CD8-positive, alpha-beta memory T cell (primary cell): ENCODE results near the gene LRIT2. TPM values are rescaled to one million over a fixed set of nuclear protein-coding genes. Genes with fewer than 3 reads are reported as not detected.
"Not testable (repeated sequence)": the region's sequence is repeated elsewhere in the genome, so short reads cannot be mapped to it uniquely, and the experiment has no call there.

Experiments
- CTCF ChIA-PET: fragments of 350-600 bp; sonication (Branson Sonifier 250); formaldehyde crosslinking; loops from one replicate; lab custom pipeline; 2021; ENCODE audit warnings: antibody characterized with exemption; lab: Charles Lee
- POLR2A ChIA-PET: fragments of 350-600 bp; sonication (Branson Sonifier 250); formaldehyde crosslinking; loops from one replicate; lab custom pipeline; 2021; ENCODE audit warnings: antibody characterized with exemption; lab: Charles Lee
- DNase-seq, 5 donors: peaks; one replicate each; pipeline versions ENCODE4 v3.0.0 to v3.0.0-alpha.2; 2020 to 2022; ENCODE audit warnings: mixed read lengths in 1 of 5
- H3K27ac ChIP-seq: one replicate; pipeline ENCODE4 v1.7.0; 2013; ENCODE audit warnings: low read depth, mild to moderate bottlenecking, low read length, moderate library complexity
- H3K27me3 ChIP-seq: 2 replicates; pipeline ENCODE4 v1.7.0; 2013; ENCODE audit warnings: low read length, mild to moderate bottlenecking; ENCODE audit not compliant: insufficient read depth, poor library complexity, severe bottlenecking
- H3K36me3 ChIP-seq: 2 replicates; pipeline ENCODE4 v1.7.0; 2013; ENCODE audit warnings: mild to moderate bottlenecking, low read length, moderate library complexity; ENCODE audit not compliant: insufficient read depth
- H3K4me1 ChIP-seq: 2 replicates; pipeline ENCODE4 v1.7.0; 2013; ENCODE audit warnings: mild to moderate bottlenecking, low read length, moderate library complexity; ENCODE audit not compliant: insufficient read depth
- H3K4me3 ChIP-seq: 2 replicates; pipeline ENCODE4 v1.7.0; 2013; ENCODE audit warnings: mild to moderate bottlenecking, low read length
- H3K9me3 ChIP-seq: 2 replicates; pipeline ENCODE4 v1.7.0; 2013; ENCODE audit warnings: mild to moderate bottlenecking, low read length
- H3K27ac Mint-ChIP-seq, 8 donors: one replicate each; pipeline ENCODE4 v1.8.0; 2020 to 2021; ENCODE audit warnings: mixed read lengths in 8 of 8, mild to moderate bottlenecking in 6 of 8, inconsistent platforms in 3 of 8, moderate library complexity in 3 of 8
- H3K27me3 Mint-ChIP-seq, 2 donors: one replicate each; pipeline ENCODE4 v1.8.0; 2020 to 2021; ENCODE audit warnings: mixed read lengths in 2 of 2, mild to moderate bottlenecking in 1 of 2, moderate library complexity in 1 of 2
- H3K36me3 Mint-ChIP-seq, 3 donors: one replicate each; pipeline ENCODE4 v1.8.0; 2020 to 2021; ENCODE audit warnings: mixed read lengths in 3 of 3, inconsistent platforms in 1 of 3, mild to moderate bottlenecking in 1 of 3
- H3K4me1 Mint-ChIP-seq, 3 donors: one replicate each; pipeline ENCODE4 v1.8.0; 2020 to 2021; ENCODE audit warnings: mixed read lengths in 3 of 3, inconsistent platforms in 1 of 3, mild to moderate bottlenecking in 1 of 3
- H3K4me3 Mint-ChIP-seq, 7 donors: one replicate each; pipeline ENCODE4 v1.8.0; 2020 to 2021; ENCODE audit warnings: mixed read lengths in 7 of 7, mild to moderate bottlenecking in 6 of 7, moderate library complexity in 4 of 7, inconsistent platforms in 2 of 7
- H3K9me3 Mint-ChIP-seq, 5 donors: one replicate each; pipeline ENCODE4 v1.8.0; 2020 to 2022; ENCODE audit warnings: mixed read lengths in 5 of 5, mild to moderate bottlenecking in 3 of 5, moderate library complexity in 2 of 5, inconsistent platforms in 1 of 5
- polyA plus RNA-seq: library from polyadenylated mRNA; unstranded; fragments of 300-500 nt; fragmentation: Illumina TruSeq; gene quantifications from one replicate; pipeline ENCODE4 v1.2.3, GENCODE V29; 2021
- total RNA-seq, 2 experiments: library from RNA; stranded (reverse); gene quantifications; one replicate each; pipeline ENCODE4 v1.2.3, GENCODE V29; 2021

The LRIT2 gene
- total and polyA plus RNA-seq, 3 experiments from 2014 or later: not detected

DNA sequence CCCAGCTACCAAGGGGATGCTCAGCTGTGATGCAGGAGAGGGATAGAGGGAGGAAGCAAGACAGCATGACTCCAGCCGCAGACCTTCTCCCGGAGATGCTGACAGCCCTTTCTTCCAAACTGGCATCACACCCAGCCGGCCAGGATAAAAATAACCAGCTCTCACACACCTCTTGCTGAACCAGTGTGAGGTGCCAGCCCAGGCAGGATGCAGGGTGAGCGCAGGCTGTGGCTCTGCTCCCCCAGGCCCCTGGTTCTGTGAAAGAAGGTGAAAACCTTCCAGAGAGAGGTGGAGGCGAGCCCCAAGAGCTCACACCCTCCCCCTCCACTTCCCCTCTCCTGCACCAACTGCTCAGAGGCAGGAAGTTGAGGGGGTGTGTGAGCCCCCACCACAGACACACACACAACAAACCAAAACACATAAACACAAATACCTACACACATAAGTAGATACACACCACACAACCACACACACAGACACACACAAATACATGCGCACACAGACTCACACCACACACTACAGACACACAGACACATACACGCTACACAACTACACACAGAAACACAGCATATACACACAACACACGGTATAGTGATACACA is 47.7 kb downstream of the LRIT2 start:
- CTCF ChIA-PET: interaction anchor here (0.8 to 2.4 kb wide), 10 partner anchors 14 to 173 kb away, joined by 3 to 11 read pairs (median 4); no protein-coding TSS in a partner anchor
- Histone ChIP-seq H3K36me3 (no peaks in the 10 kb centered on the region), H3K4me3 (no peak overlapping the region), H3K4me1 (peaks cover 29% of the 10 kb centered on the region), H3K9me3 (no peaks in the 10 kb centered on the region), H3K27ac (peak overlapping the region; percentile 5), H3K27me3 (no peaks in the 10 kb centered on the region)
- POLR2A ChIA-PET: interaction anchor here (0.8 to 1.9 kb wide), 5 partner anchors 17 to 39 kb away, joined by 3 to 8 read pairs (median 5); partner anchors contain the start of genes CDHR1 and GHITM
- peak; percentile 53 to 84 (median 59) for DNase-seq
- Mint-ChIP-seq H3K9me3 (no peaks in the 10 kb centered on the region), H3K4me1 (peaks cover 3 to 14% (median 13%) of the 10 kb centered on the region in 3 donors), H3K4me3 (no peak overlapping the region), H3K27me3 (no peaks in the 10 kb centered on the region), H3K36me3 (no peaks in the 10 kb centered on the region), H3K27ac (no peak overlapping the region)

GRCh38 chr10:84176836-84177474 is 48.4 kb downstream of the LRIT2 start:
- Mint-ChIP-seq H3K27ac (peak overlapping the region in 6 of 8 donors; percentile 89 to 96 (median 94)), H3K36me3 (no peaks in the 10 kb centered on the region), H3K4me1 (peaks cover 3 to 14% (median 13%) of the 10 kb centered on the region in 3 donors), H3K27me3 (no peaks in the 10 kb centered on the region), H3K4me3 (peak overlapping the region in 5 of 7 donors; percentile 2 to 75 (median 59)), H3K9me3 (no peaks in the 10 kb centered on the region)
- Histone ChIP-seq H3K4me1 (peaks cover 29% of the 10 kb centered on the region), H3K4me3 (no peak overlapping the region), H3K9me3 (no peaks in the 10 kb centered on the region), H3K27me3 (no peaks in the 10 kb centered on the region), H3K36me3 (no peaks in the 10 kb centered on the region), H3K27ac (peak overlapping the region; percentile 5)
- no peak for DNase-seq
- ChIA-PET CTCF (interaction anchor here (0.8 to 2.4 kb wide), 9 partner anchors 13 to 173 kb away, joined by 3 to 11 read pairs (median 4); no protein-coding TSS in a partner anchor), POLR2A (interaction anchor here (0.8 to 1.9 kb wide), 5 partner anchors 17 to 38 kb away, joined by 3 to 8 read pairs (median 5); partner anchors contain the start of genes CDHR1 and GHITM)

- POLR2A ChIA-PET: interaction anchor here (1.9 kb wide), 1 partner anchor 18 kb away, joined by 8 read pairs; the partner anchor contains the start of gene CDHR1
- Mint-ChIP-seq H3K36me3 (no peaks in the 10 kb centered on the region), H3K27ac (peak overlapping the region in 6 of 8 donors; percentile 89 to 96 (median 94))
Observed at GRCh38 chr10:84176351-84176750, 49.0 kb downstream of the LRIT2 start.

GRCh38 chr10:84175436-84175835 is 49.9 kb downstream of the LRIT2 start:
- H3K4me1 Mint-ChIP-seq: peaks cover 3 to 14% (median 13%) of the 10 kb centered on the region in 3 donors
- no peaks in the 10 kb centered on the region for H3K9me3 Mint-ChIP-seq
- ChIA-PET CTCF (no interaction called here), POLR2A (no interaction called here)
- H3K27me3 Mint-ChIP-seq: no peaks in the 10 kb centered on the region
- H3K27ac Mint-ChIP-seq: peak overlapping the region in 4 of 8 donors; percentile 27 to 80 (median 46)
- no peaks in the 10 kb centered on the region for H3K36me3 Mint-ChIP-seq
- H3K4me3 Mint-ChIP-seq: no peak overlapping the region
- H3K9me3 ChIP-seq: no peaks in the 10 kb centered on the region
- H3K4me1 ChIP-seq: peaks cover 29% of the 10 kb centered on the region
- no peak for DNase-seq
- no peak overlapping the region for H3K4me3 ChIP-seq
- no peaks in the 10 kb centered on the region for H3K27me3 ChIP-seq
- H3K27ac ChIP-seq: no peak overlapping the region
- no peaks in the 10 kb centered on the region for H3K36me3 ChIP-seq

More at GRCh38 chr10:84176351-84176750, 49.0 kb downstream of the LRIT2 start:
- CTCF ChIA-PET: interaction anchor here (1.5 to 2.4 kb wide), 4 partner anchors 19 to 38 kb away, joined by 6 to 11 read pairs (median 8); no protein-coding TSS in a partner anchor
- H3K27me3 ChIP-seq: no peaks in the 10 kb centered on the region
- peak overlapping the region in 4 of 7 donors; percentile 2 to 75 (median 66) for H3K4me3 Mint-ChIP-seq
- H3K27me3 Mint-ChIP-seq: no peaks in the 10 kb centered on the region
- DNase-seq: no peak
- H3K9me3 ChIP-seq: no peaks in the 10 kb centered on the region
- H3K27ac ChIP-seq: peak overlapping the region; percentile 5
- peaks cover 29% of the 10 kb centered on the region for H3K4me1 ChIP-seq
- H3K36me3 ChIP-seq: no peaks in the 10 kb centered on the region
- H3K4me3 ChIP-seq: no peak overlapping the region
- H3K4me1 Mint-ChIP-seq: peaks cover 3 to 14% (median 13%) of the 10 kb centered on the region in 3 donors
- no peaks in the 10 kb centered on the region for H3K9me3 Mint-ChIP-seq

GRCh38 chr10:84173501-84173929 is 51.8 kb downstream of the LRIT2 start, which contains the start of gene GPR15LG:
TSS of gene GPR15LG (plus strand) at chr10:84173801. CDS start at chr10:84173852, 51 bp downstream.
- Histone ChIP-seq H3K4me1 (peaks cover 24% of the 10 kb centered on the region), H3K36me3 (no peaks in the 10 kb centered on the region), H3K27ac (no peak within 1 kb of the TSS), H3K9me3 (no peaks in the 10 kb centered on the region), H3K4me3 (no peak within 1 kb of the TSS), H3K27me3 (no peaks in the 10 kb centered on the region)
- H3K4me1 Mint-ChIP-seq: peaks cover 3 to 14% (median 13%) of the 10 kb centered on the region in 3 donors
- H3K36me3 Mint-ChIP-seq: no peaks in the 10 kb centered on the region
- no peak for DNase-seq
- CTCF ChIA-PET: interaction anchor here (1.5 kb wide), 1 partner anchor 19 kb away, joined by 3 read pairs; no protein-coding TSS in a partner anchor
- H3K4me3 Mint-ChIP-seq: no peak within 1 kb of the TSS
- H3K9me3 Mint-ChIP-seq: no peaks in the 10 kb centered on the region
- no peaks in the 10 kb centered on the region for H3K27me3 Mint-ChIP-seq
- peak within 1 kb of the TSS in 6 of 8 donors; percentile 10 to 70 (median 56) for H3K27ac Mint-ChIP-seq
- POLR2A ChIA-PET: no interaction called here

- Mint-ChIP-seq H3K9me3 (no peaks in the 10 kb centered on the region), H3K4me1 (peaks cover 3 to 14% (median 13%) of the 10 kb centered on the region in 3 donors), H3K27ac (peak overlapping the region in 3 of 8 donors; percentile 26 to 70 (median 56)), H3K27me3 (no peaks in the 10 kb centered on the region), H3K4me3 (no peak overlapping the region), H3K36me3 (no peaks in the 10 kb centered on the region)
- no peaks in the 10 kb centered on the region for H3K36me3 ChIP-seq
- CTCF ChIA-PET: interaction anchor here (1.5 kb wide), 1 partner anchor 18 kb away, joined by 3 read pairs; no protein-coding TSS in a partner anchor
- peaks cover 16% of the 10 kb centered on the region for H3K4me1 ChIP-seq
- no peaks in the 10 kb centered on the region for H3K27me3 ChIP-seq
- H3K9me3 ChIP-seq: no peaks in the 10 kb centered on the region
- no peak overlapping the region for H3K4me3 ChIP-seq
- DNase-seq: no peak
- no peak overlapping the region for H3K27ac ChIP-seq
- POLR2A ChIA-PET: no interaction called here
Observed at GRCh38 chr10:84172467-84173356, 52.6 kb downstream of the LRIT2 start.

- H3K27ac ChIP-seq, H3K36me3 Mint-ChIP-seq, H3K4me3 Mint-ChIP-seq, H3K9me3 ChIP-seq, H3K27me3 ChIP-seq, H3K36me3 ChIP-seq, H3K4me3 ChIP-seq, DNase-seq, POLR2A ChIA-PET, H3K27me3 Mint-ChIP-seq, H3K9me3 Mint-ChIP-seq, H3K4me1 ChIP-seq: not testable (repeated sequence)
- Mint-ChIP-seq H3K4me1 (peaks cover 3 to 13% (median 11%) of the 10 kb centered on the region in 3 donors), H3K27ac (peak overlapping the region in 1 of 8 donors; percentile 26)
- CTCF ChIA-PET: interaction anchor here (1.5 kb wide), 1 partner anchor 17 kb away, joined by 3 read pairs; no protein-coding TSS in a partner anchor
Observed at GRCh38 chr10:84171700-84172466, 53.5 kb downstream of the LRIT2 start.
